ENCODE results near the gene NEB. TPM values are rescaled to one million over a fixed set of nuclear protein-coding genes. Genes with fewer than 3 reads are reported as not detected.

NEB gene
- total and polyA plus RNA-seq, 2 donors (not counting 1 experiment from before 2014, with no cell fraction given): 3.6 to 4.6 TPM

GRCh38 chr2:151713291-151713903 lies 20.9 kb downstream of the NEB start:
- Histone ChIP-seq H3K36me3 (replicated peaks in 1 of 2; ENCODE audit: control extremely low read depth in 1 of 2, control insufficient read depth in 1 of 2, extremely low read depth in 1 of 2, insufficient read depth in 2 of 2, low read length in 1 of 2) (no peaks in the 10 kb centered on the region), H4K20me1 (ENCODE audit: control insufficient read depth, insufficient read depth, low read length, poor library complexity, severe bottlenecking) (no peaks in the 10 kb centered on the region), H3K9me3 (ENCODE audit: control extremely low read depth in 1 of 3, control insufficient read depth in 2 of 3, insufficient read depth in 1 of 3, low read length in 2 of 3) (no peaks in the 10 kb centered on the region), H3K4me1 (ENCODE audit: control insufficient read depth in 2 of 2, insufficient read depth in 2 of 2, low read length in 2 of 2) (peaks cover 0 to 4% of the 10 kb centered on the region in 2 donors), H3K27me3 (replicated peaks in 1 of 4; ENCODE audit: control extremely low read depth in 1 of 4, control insufficient read depth in 3 of 4, insufficient read depth in 4 of 4, low read length in 3 of 4) (no peaks in the 10 kb centered on the region), H3K27ac (ENCODE audit: low read length in 2 of 2) (no peak overlapping the region), H3K9ac (ENCODE audit: low read length) (no peak overlapping the region), H2AFZ (ENCODE audit: insufficient read depth, low read depth, low read length, poor library complexity, severe bottlenecking) (no peak overlapping the region), H3K4me2 (replicated peaks; ENCODE audit: low read depth, low read length, poor library complexity, severe bottlenecking) (no peak overlapping the region), H3K79me2 (ENCODE audit: control insufficient read depth, insufficient read depth, low read length) (no peaks in the 10 kb centered on the region), H3K4me3 (ENCODE audit: control extremely low read depth in 1 of 5, extremely low read depth in 1 of 5, insufficient read depth in 1 of 5, low read depth in 2 of 5, low read length in 4 of 5) (no peak overlapping the region)
- Mint-ChIP-seq H3K27me3 (no peaks in the 10 kb centered on the region), H3K27ac (no peak overlapping the region), H3K9me3 (ENCODE audit: insufficient read depth) (no peaks in the 10 kb centered on the region), H3K4me3 (no peak overlapping the region), H3K4me1 (peaks cover 7% of the 10 kb centered on the region)
- 100% methylated on average over 1 of the region's 2 CpGs for WGBS (ENCODE audit: insufficient coverage)
- POLR2A ChIA-PET: no interaction called here
- intact Hi-C loops (cut with micrococcal nuclease): no loop called here
- TF ChIP-seq, protein P1, sequence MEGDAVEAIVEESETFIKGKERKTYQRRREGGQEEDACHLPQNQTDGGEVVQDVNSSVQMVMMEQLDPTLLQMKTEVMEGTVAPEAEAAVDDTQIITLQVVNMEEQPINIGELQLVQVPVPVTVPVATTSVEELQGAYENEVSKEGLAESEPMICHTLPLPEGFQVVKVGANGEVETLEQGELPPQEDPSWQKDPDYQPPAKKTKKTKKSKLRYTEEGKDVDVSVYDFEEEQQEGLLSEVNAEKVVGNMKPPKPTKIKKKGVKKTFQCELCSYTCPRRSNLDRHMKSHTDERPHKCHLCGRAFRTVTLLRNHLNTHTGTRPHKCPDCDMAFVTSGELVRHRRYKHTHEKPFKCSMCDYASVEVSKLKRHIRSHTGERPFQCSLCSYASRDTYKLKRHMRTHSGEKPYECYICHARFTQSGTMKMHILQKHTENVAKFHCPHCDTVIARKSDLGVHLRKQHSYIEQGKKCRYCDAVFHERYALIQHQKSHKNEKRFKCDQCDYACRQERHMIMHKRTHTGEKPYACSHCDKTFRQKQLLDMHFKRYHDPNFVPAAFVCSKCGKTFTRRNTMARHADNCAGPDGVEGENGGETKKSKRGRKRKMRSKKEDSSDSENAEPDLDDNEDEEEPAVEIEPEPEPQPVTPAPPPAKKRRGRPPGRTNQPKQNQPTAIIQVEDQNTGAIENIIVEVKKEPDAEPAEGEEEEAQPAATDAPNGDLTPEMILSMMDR (IDR thresholded peaks at IDR 0.05): no peak
- no peak for TF ChIP-seq EZH2 (IDR thresholded peaks at IDR 0.05; ENCODE audit: borderline replicate concordance, insufficient read depth, low read depth, low read length, poor library complexity, severe bottlenecking)
- ATAC-seq (ENCODE audit: low read depth): no peak
- CTCF ChIA-PET: interaction anchor here (0.6 to 0.9 kb wide), 2 partner anchors 313 to 316 kb away, joined by 3 to 5 read pairs; no protein-coding TSS in a partner anchor
- DNase-seq: no peak

DNA sequence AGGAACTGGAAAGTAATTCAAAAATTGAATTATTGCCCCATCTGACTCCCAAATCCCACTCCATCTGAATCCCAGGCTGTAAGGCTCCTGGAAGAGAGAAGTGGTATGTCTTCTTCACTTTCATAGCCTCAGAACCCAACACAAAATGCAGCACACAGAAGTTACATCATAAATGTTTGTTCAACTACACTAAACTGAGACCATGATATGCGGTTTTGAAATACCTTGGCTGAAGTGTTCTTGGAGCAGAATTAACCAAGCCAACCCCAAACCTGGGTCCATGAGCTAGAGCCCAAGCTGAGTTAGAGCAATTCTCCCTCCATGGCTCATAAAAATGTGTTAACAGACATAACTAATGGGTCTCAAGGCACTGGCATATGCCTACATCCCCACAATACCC lies 23.3 kb downstream of the NEB start:
- no CpG with 5 or more reads among the region's 1 CpG for WGBS (ENCODE audit: insufficient coverage)
- ATAC-seq (ENCODE audit: low read depth) (no peak), DNase-seq (no peak)
- no peak overlapping the region for H3K27ac ChIP-seq (ENCODE audit: low read length in 2 of 2)
- intact Hi-C loops (cut with micrococcal nuclease): no loop called here
- no peaks in the 10 kb centered on the region for H3K9me3 ChIP-seq (ENCODE audit: control extremely low read depth in 1 of 3, control insufficient read depth in 2 of 3, insufficient read depth in 1 of 3, low read length in 2 of 3)
- H3K4me3 ChIP-seq (ENCODE audit: control extremely low read depth in 1 of 5, extremely low read depth in 1 of 5, insufficient read depth in 1 of 5, low read depth in 2 of 5, low read length in 4 of 5): no peak overlapping the region
- no peaks in the 10 kb centered on the region for H3K36me3 ChIP-seq (replicated peaks in 1 of 2; ENCODE audit: control extremely low read depth in 1 of 2, control insufficient read depth in 1 of 2, extremely low read depth in 1 of 2, insufficient read depth in 2 of 2, low read length in 1 of 2)
- Mint-ChIP-seq H3K27me3 (no peaks in the 10 kb centered on the region), H3K4me3 (no peak overlapping the region), H3K27ac (no peak overlapping the region), H3K4me1 (peaks cover 5% of the 10 kb centered on the region), H3K9me3 (ENCODE audit: insufficient read depth) (no peaks in the 10 kb centered on the region)
- ChIA-PET POLR2A (no interaction called here), CTCF (no interaction called here)
- peaks cover 0 to 4% of the 10 kb centered on the region in 2 donors for H3K4me1 ChIP-seq (ENCODE audit: control insufficient read depth in 2 of 2, insufficient read depth in 2 of 2, low read length in 2 of 2)
- H3K9ac ChIP-seq (ENCODE audit: low read length): no peak overlapping the region
- H3K4me2 ChIP-seq (replicated peaks; ENCODE audit: low read depth, low read length, poor library complexity, severe bottlenecking): no peak overlapping the region
- no peaks in the 10 kb centered on the region for H3K27me3 ChIP-seq (replicated peaks in 1 of 4; ENCODE audit: control extremely low read depth in 1 of 4, control insufficient read depth in 3 of 4, insufficient read depth in 4 of 4, low read length in 3 of 4)
- H4K20me1 ChIP-seq (ENCODE audit: control insufficient read depth, insufficient read depth, low read length, poor library complexity, severe bottlenecking): no peaks in the 10 kb centered on the region
- H3K79me2 ChIP-seq (ENCODE audit: control insufficient read depth, insufficient read depth, low read length): no peaks in the 10 kb centered on the region
- TF ChIP-seq, protein P1 (IDR thresholded peaks at IDR 0.05): no peak
- no peak for TF ChIP-seq EZH2 (IDR thresholded peaks at IDR 0.05; ENCODE audit: borderline replicate concordance, insufficient read depth, low read depth, low read length, poor library complexity, severe bottlenecking)
- H2AFZ ChIP-seq (ENCODE audit: insufficient read depth, low read depth, low read length, poor library complexity, severe bottlenecking): no peak overlapping the region
